Transverse colon (tissue), 4 donors: Measurements from ENCODE around the gene KRTAP19-4.
"Not testable (repeated sequence)": the region's sequence is repeated elsewhere in the genome, so short reads cannot be mapped to it uniquely, and the experiment has no call there.

Source experiments
- CTCF ChIP-seq, 5 experiments: fragments of 200-600 bp in 3 of 5; fragments of 450-650 bp in 2 of 5; sonication (generic) in 3 of 5; IDR thresholded peaks; 1 replicate in 2 of 5; 2 replicates in 3 of 5; pipeline ENCODE4 v1.5.1; 2016 to 2017; ENCODE audit warnings: antibody characterized with exemption in 5 of 5, inconsistent platforms in 3 of 5, mild to moderate bottlenecking in 2 of 5, moderate library complexity in 1 of 5
- POLR2AphosphoS5 ChIP-seq, 3 donors: sonication (generic); formaldehyde crosslinking; IDR thresholded peaks; one replicate each; pipeline ENCODE4 v1.6.1; 2016; ENCODE audit warnings: antibody characterized with exemption in 3 of 3

GRCh38 chr21:30505621-30506205 lies 8.7 kb upstream of the KRTAP19-4 start:
- not testable (repeated sequence) for TF ChIP-seq POLR2AphosphoS5, CTCF (IDR thresholded peaks at IDR 0.05)
